Stimulated activated CD4-positive, alpha-beta T cell treated with anti-CD3 and anti-CD28 coated beads, Interleukin-2, amount 100 ng/mL, for 48 hours (primary cell): ENCODE data around the gene DHFR2.
"Not testable (repeated sequence)": the region's sequence is repeated elsewhere in the genome, so short reads cannot be mapped to it uniquely, and the experiment has no call there.

Experiments used
- DNase-seq, 2 donors: peaks; one replicate each; pipeline ENCODE4 v3.0.0-alpha.2; 2020

Gene DHFR2

DNA sequence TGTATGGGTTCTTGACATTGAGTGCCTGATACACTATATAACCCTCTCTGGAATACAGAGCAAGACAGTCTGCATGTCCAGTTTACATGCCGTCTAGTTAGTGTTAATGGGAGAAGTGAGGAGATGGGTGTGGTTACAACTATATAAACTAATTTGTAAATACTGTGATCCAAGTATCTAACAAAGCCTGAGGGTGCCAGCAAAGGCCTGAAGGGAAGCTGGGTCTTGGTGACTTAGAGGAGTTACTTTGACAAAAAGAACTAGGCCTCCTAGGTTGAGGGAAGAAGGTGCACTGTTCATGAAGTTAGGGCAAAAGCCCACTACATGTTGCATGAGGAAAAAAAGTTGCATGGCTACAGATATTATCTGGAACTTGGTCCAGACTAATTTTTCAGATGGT lies 2.4 kb upstream of the DHFR2 start:
- DNase-seq = no peak

DNA sequence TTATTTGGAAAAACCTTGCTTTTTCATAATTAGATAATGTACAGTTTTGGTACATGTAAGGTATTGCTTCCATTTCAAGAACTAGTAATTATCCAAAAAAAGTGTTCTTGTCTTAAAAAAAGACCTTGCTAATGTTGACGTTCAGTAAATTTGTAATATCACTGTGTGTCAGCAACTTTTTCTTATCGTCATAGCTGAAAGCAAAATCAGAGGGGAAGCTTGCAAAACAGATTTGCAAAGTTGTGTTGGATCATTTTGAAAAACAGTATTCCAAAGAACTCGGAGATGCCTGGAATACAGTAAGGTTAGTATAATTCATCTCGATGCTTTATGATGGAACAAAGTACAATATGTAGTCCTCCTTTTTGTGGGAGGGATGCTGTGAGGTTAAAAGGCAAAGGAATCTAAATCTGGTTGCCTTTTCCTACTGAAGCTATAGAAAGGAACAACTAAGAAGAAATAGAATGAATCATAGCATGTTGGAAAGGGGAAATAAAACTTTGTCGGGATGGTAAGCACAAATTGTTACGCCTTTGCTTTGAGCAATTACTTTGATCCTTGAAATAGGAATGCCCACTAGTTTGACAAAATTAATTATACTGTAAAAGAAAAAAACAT lies 1.6 kb upstream of the DHFR2 start:
- no peak for DNase-seq

DNA sequence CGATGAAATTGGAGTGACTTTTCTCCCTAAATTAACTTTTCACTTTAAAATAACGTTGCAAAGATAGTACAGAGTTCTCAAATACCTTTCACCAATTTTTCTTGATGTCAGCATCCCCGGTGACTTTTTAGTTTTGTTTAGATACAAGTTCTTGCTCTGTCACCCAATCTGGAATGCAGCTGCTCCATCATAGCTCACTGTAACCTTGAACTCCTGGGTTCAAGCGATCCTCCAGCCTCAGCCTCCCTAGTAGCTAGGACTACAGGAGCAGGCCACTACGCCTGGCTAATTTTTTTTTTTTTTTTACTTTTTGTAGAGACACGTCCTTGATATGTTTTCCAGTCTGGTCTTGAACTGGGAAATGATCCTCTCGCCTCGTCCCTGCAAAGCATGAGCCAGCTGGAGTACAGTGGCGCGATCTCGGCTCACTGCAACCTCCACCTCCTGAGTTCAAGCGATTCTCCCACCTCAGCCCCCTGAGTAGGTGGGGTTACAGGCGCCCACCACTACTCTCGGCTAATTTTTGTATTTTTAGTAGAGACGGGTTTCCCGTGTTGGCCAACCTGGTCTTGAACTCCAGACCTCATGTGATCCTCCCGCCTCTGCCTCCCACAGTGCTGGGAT lies 892 bp upstream of the DHFR2 start:
- DNase-seq = no peak

DNA sequence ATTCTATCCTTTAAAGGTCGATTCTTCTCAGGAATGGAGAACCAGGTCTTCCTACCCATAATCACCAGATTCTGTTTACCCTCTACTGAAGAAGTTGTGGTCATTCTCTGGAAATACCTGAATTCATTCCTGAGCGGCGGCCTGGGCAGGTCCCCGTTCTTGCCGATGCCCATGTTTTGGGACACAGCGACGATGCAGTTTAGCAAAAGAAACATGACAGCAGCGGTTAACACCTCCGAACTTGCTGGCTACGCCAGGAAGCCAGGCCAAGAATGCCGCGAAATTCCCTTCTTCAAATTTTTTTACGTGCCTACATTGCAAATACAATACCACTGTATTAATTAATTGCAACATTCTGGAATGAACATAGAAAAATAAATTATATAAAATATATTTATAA lies 1.4 kb downstream of the DHFR2 start:
- no peak for DNase-seq

DNA sequence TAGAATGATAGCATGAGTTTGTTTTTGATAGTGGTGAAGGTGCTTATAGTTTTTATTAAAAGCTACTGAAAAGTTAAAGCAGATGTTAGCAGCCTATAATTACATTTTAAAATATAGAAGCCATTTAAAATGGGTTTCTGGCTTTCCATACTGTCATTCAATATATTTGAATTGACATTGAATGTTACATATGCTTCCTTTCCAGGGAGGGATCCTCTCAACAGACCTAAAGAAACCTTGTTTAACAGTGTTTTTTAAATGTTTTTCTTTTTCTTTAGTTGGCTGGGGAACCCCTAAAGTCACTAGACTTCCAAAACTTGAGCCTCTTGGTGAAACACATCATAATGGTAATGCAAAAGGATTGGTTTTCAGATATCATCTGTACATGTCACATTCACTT lies 12.2 kb downstream of the DHFR2 start:
- no peak for DNase-seq

DNA sequence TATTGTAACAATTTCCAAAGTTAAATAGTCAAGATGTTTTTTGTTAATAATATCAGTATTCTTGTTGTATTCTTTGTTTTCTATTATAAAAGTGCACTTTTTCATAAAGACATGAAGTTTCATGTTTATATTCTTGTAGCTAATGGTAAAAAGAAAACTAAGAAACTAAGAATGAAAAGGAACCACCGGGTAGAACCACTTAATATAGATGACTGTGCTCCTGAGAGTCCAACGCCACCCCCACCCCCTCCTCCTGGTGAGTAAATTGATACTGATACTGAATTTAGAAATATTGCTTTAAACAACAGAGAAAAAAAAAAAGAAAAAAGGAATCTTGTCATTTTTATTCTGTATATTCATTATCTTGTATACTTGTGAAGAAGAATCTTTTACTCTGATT lies 13.4 kb downstream of the DHFR2 start:
- DNase-seq = no peak

DNA sequence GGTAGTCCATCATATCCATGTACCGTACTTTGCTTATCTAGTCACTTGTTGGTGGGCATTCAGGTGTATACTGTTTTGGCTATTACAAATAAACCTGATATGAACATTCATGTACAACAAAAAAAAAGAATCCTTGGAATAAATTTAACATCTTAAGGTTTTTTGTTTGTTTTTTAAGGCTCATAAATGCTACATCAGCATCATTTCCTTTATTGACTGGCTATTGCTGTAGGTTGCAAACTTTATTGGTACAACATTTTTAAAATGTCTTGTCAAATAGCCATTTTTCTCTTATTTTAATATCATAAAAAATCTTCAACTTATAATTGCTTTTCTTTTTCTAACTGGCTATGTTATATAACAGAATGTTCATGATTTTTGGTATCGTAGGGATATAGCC lies 16.2 kb downstream of the DHFR2 start:
- DNase-seq = no peak

DNA sequence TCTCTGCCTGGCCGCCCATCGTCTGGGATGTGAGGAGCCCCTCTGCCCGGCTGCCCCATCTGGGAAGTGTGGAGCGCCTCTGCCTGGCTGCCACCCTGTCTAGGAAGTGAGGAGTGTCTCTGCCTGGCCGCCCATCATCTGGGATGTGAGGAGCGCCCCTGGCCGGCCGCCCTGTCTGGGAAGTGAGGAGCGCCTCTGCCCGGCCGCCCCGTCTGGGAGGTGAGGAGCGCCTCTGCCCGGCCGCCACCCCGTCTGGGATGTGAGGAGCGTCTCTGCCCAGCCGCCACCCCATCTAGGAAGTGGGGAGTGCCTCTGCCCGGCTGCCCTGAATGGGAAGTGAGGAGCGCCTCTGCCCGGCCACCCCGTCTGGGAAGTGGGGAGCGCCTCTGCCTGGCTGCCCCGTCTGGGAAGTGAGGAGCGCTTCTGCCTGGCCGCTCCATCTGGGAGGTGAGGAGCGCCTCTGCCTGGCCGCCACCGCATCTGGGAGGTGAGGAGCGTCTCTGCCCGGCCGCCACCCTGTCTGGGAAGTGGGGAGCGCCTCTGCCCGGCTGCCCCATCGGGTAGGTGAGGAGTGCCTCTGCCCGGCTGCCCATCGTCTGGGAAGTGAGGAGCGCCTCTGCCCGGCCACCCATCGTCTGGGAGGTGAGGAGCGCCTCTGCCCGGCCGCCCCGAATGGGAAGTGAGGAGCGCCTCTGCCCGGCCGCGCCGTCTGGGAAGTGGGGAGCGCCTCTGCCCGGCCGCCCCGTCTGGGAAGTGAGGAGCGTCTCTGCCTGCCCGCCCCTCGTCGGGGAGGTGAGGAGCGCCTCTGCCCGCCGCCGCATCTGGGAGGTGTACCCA lies 18.4 kb downstream of the DHFR2 start:
- not testable (repeated sequence) for DNase-seq

DNA sequence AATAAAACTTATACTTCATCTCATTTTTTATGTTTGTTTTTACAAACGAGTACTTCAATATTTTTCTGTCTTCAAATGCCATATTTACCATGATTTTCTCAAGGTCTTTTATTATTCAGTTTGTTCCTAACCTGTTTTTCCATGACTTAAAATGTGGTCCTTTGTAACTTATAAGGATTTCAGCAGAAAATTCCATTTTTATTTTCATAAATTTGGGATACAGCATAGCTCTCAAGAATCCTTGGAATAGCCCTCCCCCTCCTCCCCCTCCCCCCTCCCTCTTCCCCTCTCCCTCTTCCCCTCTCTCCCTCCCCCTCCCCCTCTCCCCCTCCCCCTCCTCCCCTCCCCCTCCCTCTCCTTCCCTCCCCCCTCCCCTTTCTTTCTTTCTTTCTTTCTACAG lies 19.4 kb downstream of the DHFR2 start:
- DNase-seq = no peak

DNA sequence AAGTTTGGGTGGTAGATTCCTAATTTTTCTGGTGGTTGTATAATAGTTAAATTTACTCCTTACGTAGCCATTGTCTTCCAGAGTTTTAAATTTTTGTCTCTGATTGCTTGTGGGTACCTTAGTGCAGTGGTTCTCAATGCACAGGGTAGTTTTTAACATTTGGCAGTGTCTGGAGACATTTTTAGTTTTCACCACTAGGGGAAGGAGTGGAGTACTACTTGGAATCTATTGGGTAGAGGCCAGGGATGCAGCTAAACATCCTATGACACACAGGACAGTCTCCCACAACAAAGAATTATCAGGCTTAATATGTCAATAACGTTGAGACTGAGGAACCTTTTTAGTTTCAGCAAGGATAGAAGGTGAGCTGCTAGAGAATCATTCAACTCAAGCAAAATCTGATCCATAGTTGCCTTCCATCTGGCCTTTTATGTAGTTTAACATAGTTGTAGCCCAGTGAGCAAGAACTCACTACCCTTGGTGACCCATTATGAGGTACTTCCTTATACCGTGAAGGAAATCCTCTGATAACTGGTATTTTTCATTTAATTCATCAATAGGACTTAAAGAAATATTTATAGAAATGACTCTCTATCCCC lies 25.7 kb downstream of the DHFR2 start:
- no peak for DNase-seq

DNA sequence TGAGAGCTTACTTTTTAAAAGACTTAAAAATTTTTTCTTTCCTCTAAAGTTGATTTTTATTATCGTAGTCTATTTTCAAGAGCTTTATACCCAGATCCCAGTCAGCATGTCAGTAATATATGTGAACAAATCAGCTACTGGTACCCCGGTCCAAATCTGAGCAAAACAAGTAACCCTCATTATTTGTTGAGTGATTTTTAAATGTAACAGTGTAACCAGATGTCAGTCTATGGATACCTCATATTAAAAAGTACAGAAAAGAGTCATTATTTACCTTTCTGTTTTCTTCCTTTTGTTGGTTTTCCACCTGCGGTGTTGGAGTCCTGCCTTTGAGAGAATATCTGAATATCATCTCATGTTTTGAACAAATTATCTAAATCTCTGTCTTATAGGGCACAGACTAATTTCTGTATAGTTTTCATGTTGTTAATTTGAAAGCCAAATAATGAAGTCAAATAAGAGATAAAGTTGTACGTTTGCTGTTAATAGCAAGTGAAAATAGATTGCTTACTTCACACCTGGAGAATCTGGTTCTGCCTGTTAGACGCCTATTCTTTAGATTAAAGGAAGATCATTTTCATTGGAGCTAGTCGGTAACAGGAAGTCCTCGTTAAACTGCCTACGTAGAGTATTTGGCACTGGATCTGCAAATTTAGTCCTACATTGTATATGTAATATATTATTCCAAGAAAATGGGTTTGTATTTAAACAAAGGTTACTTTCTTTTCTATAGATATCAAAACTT lies 34.5 kb downstream of the DHFR2 start, which contains the start of gene STX19:
TSS of gene STX19 (minus strand) at position 505 of the 745 bp plus-strand sequence. CDS start 13,328 bp downstream, outside the sequence.
- DNase-seq = no peak

DNA sequence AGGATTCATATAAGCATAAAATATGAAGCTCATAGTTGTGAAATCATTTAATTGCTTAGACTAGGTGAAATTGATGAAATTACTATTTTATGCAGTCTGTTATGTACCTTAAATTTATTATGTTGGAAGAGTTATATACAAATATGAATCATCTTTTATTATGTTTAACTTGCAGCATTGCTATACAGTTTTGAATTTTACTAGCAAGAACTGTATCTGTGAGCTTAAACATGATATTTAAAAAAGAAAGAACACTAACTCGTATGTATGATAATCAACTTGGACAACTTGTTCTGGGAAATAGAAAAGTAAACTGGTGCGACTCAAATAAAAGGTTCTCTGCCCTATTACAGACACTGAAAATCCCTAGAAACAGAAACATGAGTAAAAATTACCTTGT lies 36.1 kb downstream of the DHFR2 start:
- DNase-seq = no peak

DNA sequence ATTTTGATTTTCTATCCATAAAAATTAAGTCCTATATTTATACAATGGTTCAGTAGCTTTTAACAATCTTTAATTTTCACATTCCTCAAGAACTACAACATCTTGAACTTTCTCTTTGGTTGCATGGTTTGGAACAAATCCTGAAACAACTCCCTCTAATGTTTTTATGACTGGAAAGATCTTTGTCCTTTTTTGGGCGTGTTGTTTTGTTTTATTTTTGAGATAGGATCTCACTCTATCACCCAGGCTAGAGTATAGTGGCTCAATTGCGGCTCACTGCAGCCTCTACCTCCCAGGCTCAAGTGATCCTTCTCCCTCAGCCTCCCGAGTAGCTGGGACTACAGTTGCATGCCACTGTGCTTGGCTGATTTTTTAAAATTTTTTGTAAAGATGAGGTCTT lies 38.3 kb downstream of the DHFR2 start:
- DNase-seq = no peak

DNA sequence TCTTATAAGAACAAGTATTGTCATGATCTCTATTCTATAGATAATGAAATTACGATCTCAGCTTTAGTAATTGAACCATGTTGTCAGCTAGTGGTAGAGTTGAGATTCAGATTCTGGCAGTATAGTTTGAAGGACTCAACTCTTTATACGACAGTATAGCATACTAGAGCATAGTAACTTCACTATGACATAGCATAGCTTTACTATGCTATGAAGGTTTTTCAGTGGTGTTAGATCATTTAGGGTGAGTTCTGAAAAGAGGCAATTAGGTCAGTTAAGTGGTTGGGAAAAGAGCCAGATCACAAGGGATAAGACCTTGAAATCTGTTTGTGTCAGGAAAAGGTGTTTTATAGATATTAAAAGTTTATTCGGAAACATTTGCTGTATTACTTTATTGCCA lies 42.4 kb downstream of the DHFR2 start:
- no peak for DNase-seq

DNA sequence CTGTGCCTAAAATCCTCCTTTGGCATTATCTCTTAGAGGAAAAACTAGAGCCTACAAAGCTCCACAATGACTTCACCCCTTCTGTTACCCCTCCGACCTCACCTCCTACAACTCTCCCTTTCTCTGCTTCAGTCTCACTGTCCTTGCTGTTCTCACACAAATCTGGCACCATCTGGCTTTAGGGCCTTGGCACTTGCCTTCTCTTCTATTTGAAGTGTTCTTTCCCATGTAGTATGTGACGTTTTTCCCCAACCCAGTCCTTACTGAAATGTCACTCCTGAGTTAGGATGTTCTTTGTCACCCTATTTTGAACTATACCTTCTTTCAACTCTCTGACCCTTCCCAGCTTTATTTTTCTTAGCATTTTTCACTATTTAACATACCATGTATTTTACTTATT lies 43.1 kb downstream of the DHFR2 start:
- DNase-seq = no peak

DNA sequence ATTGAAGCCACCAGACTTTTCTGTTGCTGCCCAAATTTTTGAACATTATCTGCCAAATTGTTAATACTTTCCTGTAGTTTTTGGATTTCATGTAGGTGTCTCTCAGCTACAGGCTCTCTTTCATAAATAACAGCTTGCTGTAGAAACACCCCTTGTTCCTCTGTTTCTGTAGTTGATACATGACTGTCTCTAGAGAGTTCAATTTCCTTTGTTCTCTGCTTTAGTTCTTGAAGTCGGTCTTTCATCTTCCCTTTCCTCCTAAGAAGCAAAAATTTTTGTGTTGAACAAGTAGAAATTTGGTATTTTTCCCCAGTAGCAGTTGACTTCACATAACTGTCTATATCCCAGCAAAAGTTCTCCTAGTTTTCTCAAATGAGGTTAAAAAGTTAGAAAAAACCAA lies 47.7 kb downstream of the DHFR2 start:
- no peak for DNase-seq

DNA sequence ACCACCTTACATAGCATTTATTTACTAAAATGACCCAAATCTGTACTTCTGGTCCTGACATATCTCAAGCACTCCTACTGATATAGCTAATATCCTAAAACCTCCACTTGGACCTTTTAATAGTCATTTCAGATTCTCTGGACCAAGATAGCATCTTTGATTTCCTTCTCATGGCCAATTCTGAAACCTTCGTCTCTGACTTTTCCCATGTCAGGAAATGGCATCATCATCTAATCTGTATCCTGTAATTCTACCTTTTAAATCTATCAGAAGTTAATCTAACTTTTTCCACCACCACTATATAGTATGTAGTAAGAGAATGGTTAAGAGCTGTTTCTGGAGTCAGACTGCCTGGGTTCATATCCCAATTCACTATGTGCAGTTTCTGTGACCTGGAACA lies 50.5 kb downstream of the DHFR2 start:
- DNase-seq = no peak

DNA sequence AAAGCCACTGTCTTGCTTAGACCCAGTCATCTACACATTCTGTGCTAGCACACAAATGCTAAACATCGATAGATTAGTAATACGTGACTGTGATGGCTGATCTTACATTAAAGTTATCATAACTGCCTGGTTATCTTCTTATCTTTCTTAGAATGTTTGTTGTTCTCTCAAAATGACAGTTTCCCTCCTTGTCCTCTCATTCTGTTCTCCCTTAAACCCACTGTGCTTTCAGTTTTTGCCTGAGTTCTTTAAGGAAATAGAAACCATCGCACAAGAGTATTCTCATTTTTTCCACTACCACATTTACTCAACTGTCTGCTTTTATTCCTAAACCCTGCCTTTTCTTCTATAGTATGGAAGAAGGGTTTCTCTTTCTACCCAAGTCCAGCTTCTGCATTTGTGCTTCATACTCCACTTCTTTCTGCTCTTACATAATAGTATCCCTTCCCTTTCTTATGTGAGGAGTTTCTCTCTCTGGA lies 51.4 kb downstream of the DHFR2 start:
- DNase-seq = no peak

DNA sequence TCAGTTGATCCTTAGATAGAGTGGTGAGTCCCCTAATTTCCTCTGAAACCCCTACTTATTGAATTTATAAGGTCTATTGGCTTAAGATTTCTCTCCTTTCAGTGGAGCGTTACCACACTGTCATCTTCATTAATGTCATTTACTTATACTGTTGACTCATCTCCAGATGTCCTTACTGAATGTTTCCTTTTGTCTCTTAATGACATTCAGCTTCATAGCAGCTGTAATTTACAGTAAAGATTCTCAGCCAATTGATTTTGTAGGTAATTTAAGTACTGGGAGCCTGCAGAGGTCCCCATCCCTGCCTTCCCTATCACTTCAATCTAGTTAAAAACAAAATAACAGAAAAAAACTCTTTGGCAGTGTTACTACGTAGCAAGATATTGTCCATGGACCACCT lies 53.1 kb downstream of the DHFR2 start:
- no peak for DNase-seq

DNA sequence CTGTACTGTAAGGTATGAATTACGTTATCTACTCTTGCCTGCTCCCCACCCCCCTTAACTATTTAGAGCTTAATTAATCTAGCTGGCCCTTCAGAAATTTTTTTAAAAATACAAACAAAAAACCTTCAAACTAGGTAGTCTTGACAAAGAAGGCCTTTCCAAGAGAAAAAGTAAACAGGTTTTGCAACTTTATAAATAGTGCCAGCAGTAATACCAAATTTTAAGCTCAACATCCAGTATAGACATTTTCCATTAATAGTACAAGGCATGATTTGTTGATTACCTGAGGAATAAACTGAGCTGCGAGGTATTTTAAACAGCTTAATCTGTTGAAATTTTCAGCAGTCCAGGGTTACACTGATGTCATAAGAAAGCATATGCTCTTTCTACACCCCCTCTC lies 54.5 kb downstream of the DHFR2 start:
- no peak for DNase-seq
